SK-N-MC (cell line): Measurements from ENCODE around the gene NFIX.
"Not testable (repeated sequence)": the region's sequence is repeated elsewhere in the genome, so short reads cannot be mapped to it uniquely, and the experiment has no call there.

ENCODE experiments used
- EZH2 ChIP-seq: fragments of 200-600 bp; sonication (generic); IDR thresholded peaks from one replicate; pipeline ENCODE4 v1.6.1; 2017; ENCODE audit warnings: antibody characterized with exemption
- POLR2AphosphoS5 ChIP-seq: IDR thresholded peaks from 2 replicates; pipeline ENCODE4 v1.6.1; 2012; ENCODE audit warnings: mild to moderate bottlenecking, low read depth, low read length, borderline replicate concordance

DNA sequence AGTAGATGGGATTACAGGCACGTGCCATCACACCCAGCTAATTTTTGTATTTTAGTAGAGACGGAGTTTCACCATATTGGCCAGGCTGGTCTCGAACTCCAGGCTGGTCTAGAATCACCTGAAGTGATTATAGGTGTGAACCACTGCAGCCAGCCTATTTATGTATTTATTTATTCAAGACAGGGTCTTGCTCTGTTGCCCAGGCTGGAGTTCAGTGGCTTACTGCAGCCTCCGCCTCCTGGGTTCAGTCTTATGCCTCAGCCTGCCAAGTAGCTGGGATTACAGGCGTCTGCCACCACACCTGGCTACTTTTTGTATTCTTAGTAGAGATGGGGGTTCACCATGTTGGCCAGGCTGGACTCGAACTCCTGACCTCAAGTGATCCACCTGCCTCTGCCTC, 43.2 kb upstream of the NFIX start:
- TF ChIP-seq POLR2AphosphoS5, EZH2: not testable (repeated sequence)
